Breast epithelium (tissue), 3 donors: ENCODE measurements around the gene TBC1D14.

Source experiments
- CTCF ChIP-seq, 3 donors: fragments of 450-650 bp; IDR thresholded peaks; one replicate each; pipeline ENCODE4 v1.5.1; 2016 to 2017; ENCODE audit warnings: antibody characterized with exemption in 3 of 3, mild to moderate bottlenecking in 3 of 3, moderate library complexity in 3 of 3
- POLR2A ChIP-seq: fragments of 450-650 bp; IDR thresholded peaks from one replicate; pipeline ENCODE4 v1.6.1; 2016; ENCODE audit warnings: antibody characterized with exemption, mild to moderate bottlenecking, moderate library complexity

GRCh38 chr4:7041246-7041645 lies 131.6 kb downstream of the TBC1D14 start:
- TF ChIP-seq CTCF (IDR thresholded peaks at IDR 0.05) (no peak), POLR2A (no peak)
